Posterior vena cava (tissue), 2 donors: ENCODE results near the gene ASMTL. TPM values are rescaled to one million over a fixed set of nuclear protein-coding genes. Genes with fewer than 3 reads are reported as not detected.
"Not testable (repeated sequence)": the region's sequence is repeated elsewhere in the genome, so short reads cannot be mapped to it uniquely, and the experiment has no call there.

Experiments
- DNase-seq: peaks from one replicate; pipeline ENCODE4 v3.0.0-alpha.2; 2020; ENCODE audit warnings: low spot score
- intact Hi-C, 2 donors: fragments of 100-400 bp; cut with DNase I; formaldehyde crosslinking; loops; one replicate each; pipeline versions ENCODE4 v1.14.1 to v1.14.2; 2022 to 2023
- total RNA-seq, 2 donors: library from RNA; stranded (reverse); fragmentation: NEBNext Ultra II Directional; extraction: Animal tissue kit (Norgen Biotek cat#: 25700); gene quantifications; one replicate each; pipeline ENCODE4 v1.2.1, GENCODE V29; 2021
- donor health status: DM: yes; HTN: yes; CAD: no.
- donor health status: DM: yes; HTN: yes; CAD: no.

Gene ASMTL
- total RNA-seq, 2 donors from 2014 or later, result 28.2 to 29.7 TPM

GRCh38 chrX:1421433-1422134 lies 31.1 kb downstream of the ASMTL start:
- intact Hi-C loops, result no loop called here
- peak; percentile 38 for DNase-seq

GRCh38 chrX:1420371-1420770 lies 32.3 kb downstream of the ASMTL start:
- intact Hi-C loops, result no loop called here
- DNase-seq, result peak; percentile 49

- intact Hi-C loops, result no loop called here
- peak; percentile 78 for DNase-seq
Observed at GRCh38 chrX:1419545-1420355, 33.0 kb downstream of the ASMTL start.

GRCh38 chrX:1418901-1419544 lies 33.7 kb downstream of the ASMTL start:
- peak; percentile 74 for DNase-seq
- intact Hi-C loops, result no loop called here

- DNase-seq, result peak; percentile 78
- intact Hi-C loops, result no loop called here
Observed at GRCh38 chrX:1417921-1418771, 34.6 kb downstream of the ASMTL start.

GRCh38 chrX:1416965-1417760 lies 35.5 kb downstream of the ASMTL start:
- peak; percentile 41 for DNase-seq
- intact Hi-C loops, result no loop called here

GRCh38 chrX:1416327-1416784 lies 36.4 kb downstream of the ASMTL start:
- intact Hi-C loops, result no loop called here
- DNase-seq, result peak; percentile 16

GRCh38 chrX:1412551-1413161 lies 40.1 kb downstream of the ASMTL start:
- peak; percentile 75 for DNase-seq
- intact Hi-C loops, result loop anchor here in 1 of 2 donors (5.0 kb wide), 1 partner anchor 375 kb away; no protein-coding TSS in a partner anchor

GRCh38 chrX:1411326-1411725 lies 41.4 kb downstream of the ASMTL start:
- intact Hi-C loops, result loop anchor here in 1 of 2 donors (5.0 kb wide), 1 partner anchor 374 kb away; no protein-coding TSS in a partner anchor
- DNase-seq, result peak; percentile 36

GRCh38 chrX:1407035-1407434 lies 45.7 kb downstream of the ASMTL start:
- no peak for DNase-seq
- intact Hi-C loops, result no loop called here

GRCh38 chrX:1405769-1406168 lies 46.9 kb downstream of the ASMTL start:
- DNase-seq, intact Hi-C loops: not testable (repeated sequence)

- DNase-seq, intact Hi-C loops: not testable (repeated sequence)
Observed at GRCh38 chrX:1403867-1404266, 48.8 kb downstream of the ASMTL start.

GRCh38 chrX:1403228-1403627 lies 49.5 kb downstream of the ASMTL start:
- intact Hi-C loops, result no loop called here
- peak; percentile 73 for DNase-seq

GRCh38 chrX:1401611-1402430 lies 50.9 kb downstream of the ASMTL start:
- intact Hi-C loops, result no loop called here
- peak; percentile 74 for DNase-seq

- peak; percentile 38 for DNase-seq
- intact Hi-C loops, result no loop called here
Observed at GRCh38 chrX:1400742-1401471, 51.8 kb downstream of the ASMTL start.

GRCh38 chrX:1400049-1400448 lies 52.7 kb downstream of the ASMTL start:
- DNase-seq, result peak; percentile 17
- intact Hi-C loops, result no loop called here
